Stomach (tissue), 4 donors: ENCODE data around the gene PROZ.

ENCODE experiments used
- POLR2A ChIP-seq, 4 donors: fragments of 450-650 bp; IDR thresholded peaks; one replicate each; pipeline ENCODE4 v1.6.1; 2016; ENCODE audit warnings: antibody characterized with exemption in 4 of 4, control low read depth in 2 of 4, mild to moderate bottlenecking in 1 of 4, moderate library complexity in 1 of 4
- TF ChIP-seq, protein P1 (sequence below), 7 experiments: fragments of 450-650 bp in 4 of 7; fragments of 200-600 bp in 3 of 7; sonication (generic) in 3 of 7; IDR thresholded peaks; one replicate each; pipeline ENCODE4 v1.5.1; 2016 to 2019; ENCODE audit warnings: antibody characterized with exemption in 7 of 7, control low read depth in 2 of 7, mild to moderate bottlenecking in 1 of 7

DNA sequence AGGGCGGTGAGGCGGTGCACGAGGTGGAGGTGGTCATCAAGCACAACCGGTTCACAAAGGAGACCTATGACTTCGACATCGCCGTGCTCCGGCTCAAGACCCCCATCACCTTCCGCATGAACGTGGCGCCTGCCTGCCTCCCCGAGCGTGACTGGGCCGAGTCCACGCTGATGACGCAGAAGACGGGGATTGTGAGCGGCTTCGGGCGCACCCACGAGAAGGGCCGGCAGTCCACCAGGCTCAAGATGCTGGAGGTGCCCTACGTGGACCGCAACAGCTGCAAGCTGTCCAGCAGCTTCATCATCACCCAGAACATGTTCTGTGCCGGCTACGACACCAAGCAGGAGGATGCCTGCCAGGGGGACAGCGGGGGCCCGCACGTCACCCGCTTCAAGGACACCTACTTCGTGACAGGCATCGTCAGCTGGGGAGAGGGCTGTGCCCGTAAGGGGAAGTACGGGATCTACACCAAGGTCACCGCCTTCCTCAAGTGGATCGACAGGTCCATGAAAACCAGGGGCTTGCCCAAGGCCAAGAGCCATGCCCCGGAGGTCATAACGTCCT, 9.4 kb upstream of the PROZ start:
- TF ChIP-seq, protein P1, sequence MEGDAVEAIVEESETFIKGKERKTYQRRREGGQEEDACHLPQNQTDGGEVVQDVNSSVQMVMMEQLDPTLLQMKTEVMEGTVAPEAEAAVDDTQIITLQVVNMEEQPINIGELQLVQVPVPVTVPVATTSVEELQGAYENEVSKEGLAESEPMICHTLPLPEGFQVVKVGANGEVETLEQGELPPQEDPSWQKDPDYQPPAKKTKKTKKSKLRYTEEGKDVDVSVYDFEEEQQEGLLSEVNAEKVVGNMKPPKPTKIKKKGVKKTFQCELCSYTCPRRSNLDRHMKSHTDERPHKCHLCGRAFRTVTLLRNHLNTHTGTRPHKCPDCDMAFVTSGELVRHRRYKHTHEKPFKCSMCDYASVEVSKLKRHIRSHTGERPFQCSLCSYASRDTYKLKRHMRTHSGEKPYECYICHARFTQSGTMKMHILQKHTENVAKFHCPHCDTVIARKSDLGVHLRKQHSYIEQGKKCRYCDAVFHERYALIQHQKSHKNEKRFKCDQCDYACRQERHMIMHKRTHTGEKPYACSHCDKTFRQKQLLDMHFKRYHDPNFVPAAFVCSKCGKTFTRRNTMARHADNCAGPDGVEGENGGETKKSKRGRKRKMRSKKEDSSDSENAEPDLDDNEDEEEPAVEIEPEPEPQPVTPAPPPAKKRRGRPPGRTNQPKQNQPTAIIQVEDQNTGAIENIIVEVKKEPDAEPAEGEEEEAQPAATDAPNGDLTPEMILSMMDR (IDR thresholded peaks at IDR 0.05) = no peak
- TF ChIP-seq POLR2A (IDR thresholded peaks at IDR 0.05) = no peak
